H9 (cell line): Measurements from ENCODE around the gene ADSS2. TPM values are rescaled to one million over a fixed set of nuclear protein-coding genes. Genes with fewer than 3 reads are reported as not detected.

Experiments used
- DNase-seq: peaks from one replicate; pipeline ENCODE4 v3.0.0-alpha.2; 2017
- H2AFZ ChIP-seq: one replicate; pipeline ENCODE4 v1.6.1; 2013; ENCODE audit warnings: mild to moderate bottlenecking, low read length, control low read depth, moderate library complexity
- H2AK5ac ChIP-seq: 2 replicates; pipeline ENCODE4 v1.6.1; 2013; ENCODE audit warnings: low read length, control low read depth, mixed read lengths; ENCODE audit not compliant: insufficient read length
- H2BK120ac ChIP-seq: one replicate; pipeline ENCODE4 v1.6.1; 2013; ENCODE audit warnings: low read depth, mild to moderate bottlenecking, low read length, control low read depth, inconsistent platforms; ENCODE audit not compliant: poor library complexity, severe bottlenecking
- H2BK12ac ChIP-seq: 2 replicates; pipeline ENCODE4 v1.6.1; 2013; ENCODE audit warnings: low read length, control low read depth, mixed read lengths, low read depth; ENCODE audit not compliant: insufficient read length
- H2BK15ac ChIP-seq: 2 replicates; pipeline ENCODE4 v1.6.1; 2013; ENCODE audit warnings: low read depth, low read length, control low read depth
- H2BK20ac ChIP-seq: one replicate; pipeline ENCODE4 v1.6.1; 2013; ENCODE audit warnings: low read depth, mild to moderate bottlenecking, low read length, control low read depth, inconsistent platforms; ENCODE audit not compliant: poor library complexity, severe bottlenecking
- H2BK5ac ChIP-seq: 2 replicates; pipeline ENCODE4 v1.6.1; 2013; ENCODE audit warnings: low read length, control low read depth, mixed read lengths; ENCODE audit not compliant: insufficient read length
- H3K14ac ChIP-seq: 2 replicates; pipeline ENCODE4 v1.6.1; 2013; ENCODE audit warnings: low read length, control low read depth; ENCODE audit not compliant: insufficient read depth
- H3K18ac ChIP-seq: 2 replicates; pipeline ENCODE4 v1.6.1; 2013; ENCODE audit warnings: low read depth, mild to moderate bottlenecking, mixed read lengths, low read length, control low read depth; ENCODE audit not compliant: insufficient read length
- H3K23ac ChIP-seq: 2 replicates; pipeline ENCODE4 v1.6.1; 2013; ENCODE audit warnings: low read length, control low read depth, mixed read lengths, low read depth; ENCODE audit not compliant: insufficient read length
- H3K23me2 ChIP-seq: 2 replicates; pipeline ENCODE4 v1.6.1; 2013; ENCODE audit warnings: low read depth, mild to moderate bottlenecking, mixed read lengths, low read length, control low read depth; ENCODE audit not compliant: insufficient read length, poor library complexity, severe bottlenecking
- H3K27ac ChIP-seq: 2 replicates; pipeline ENCODE4 v1.5.1; 2013; ENCODE audit warnings: low read length, control low read depth, mixed read lengths, low read depth; ENCODE audit not compliant: insufficient read length
- H3K27me3 ChIP-seq: 2 replicates; pipeline ENCODE4 v1.6.1; 2013; ENCODE audit warnings: low read length, control low read depth, inconsistent platforms; ENCODE audit not compliant: insufficient read depth
- H3K4ac ChIP-seq: 2 replicates; pipeline ENCODE4 v1.6.1; 2013; ENCODE audit warnings: low read depth, mild to moderate bottlenecking, control low read depth, inconsistent platforms, low read length, moderate library complexity
- H3K4me1 ChIP-seq: 2 replicates; pipeline ENCODE4 v1.6.1; 2013; ENCODE audit warnings: low read length, control low read depth, inconsistent platforms; ENCODE audit not compliant: insufficient read depth
- H3K4me2 ChIP-seq: 2 replicates; pipeline ENCODE4 v1.6.1; 2013; ENCODE audit warnings: low read length, control low read depth, mixed read lengths; ENCODE audit not compliant: insufficient read length, insufficient read depth
- H3K56ac ChIP-seq: 2 replicates; pipeline ENCODE4 v1.6.1; 2013; ENCODE audit warnings: low read depth, mild to moderate bottlenecking, mixed read lengths, low read length, control low read depth; ENCODE audit not compliant: insufficient read length
- H3K79me1 ChIP-seq: 2 replicates; pipeline ENCODE4 v1.6.1; 2013; ENCODE audit warnings: low read depth, mild to moderate bottlenecking, moderate library complexity, low read length, control low read depth, inconsistent platforms; ENCODE audit not compliant: insufficient read depth, poor library complexity, severe bottlenecking
- H3K79me2 ChIP-seq: 2 replicates; pipeline ENCODE4 v1.6.1; 2013; ENCODE audit warnings: low read length, control low read depth, inconsistent platforms; ENCODE audit not compliant: insufficient read depth
- H3K9ac ChIP-seq: 2 replicates; pipeline ENCODE4 v1.6.1; 2013; ENCODE audit warnings: low read length, control low read depth, mixed read lengths; ENCODE audit not compliant: insufficient read length; ENCODE audit errors: extremely low read depth
- H3K9me3 ChIP-seq: one replicate; pipeline ENCODE4 v1.6.1; 2013; ENCODE audit warnings: low read depth, low read length, inconsistent platforms; ENCODE audit not compliant: control insufficient read depth
- H3T11ph ChIP-seq: one replicate; pipeline ENCODE4 v1.6.1; 2013; ENCODE audit warnings: mild to moderate bottlenecking, low read length, control low read depth, inconsistent platforms
- H4K20me1 ChIP-seq: one replicate; pipeline ENCODE4 v1.6.1; 2013; ENCODE audit not compliant: control insufficient read depth, insufficient read length, insufficient read depth
- H4K5ac ChIP-seq: 2 replicates; pipeline ENCODE4 v1.6.1; 2013; ENCODE audit warnings: low read depth, mild to moderate bottlenecking, mixed read lengths, low read length, control low read depth; ENCODE audit not compliant: insufficient read length
- H4K8ac ChIP-seq: replicated peaks from 2 replicates; pipeline ENCODE4 v1.6.1; 2013; ENCODE audit warnings: low read length, control low read depth, mixed read lengths, low read depth; ENCODE audit not compliant: insufficient read length
- H4K91ac ChIP-seq: 2 replicates; pipeline ENCODE4 v1.6.1; 2013; ENCODE audit warnings: low read depth, mild to moderate bottlenecking, moderate library complexity, mixed read lengths, low read length, control low read depth; ENCODE audit not compliant: insufficient read length
- H3K27ac Mint-ChIP-seq, 3 experiments: 2 replicates in 2 of 3; 3 replicates in 1 of 3; pipeline ENCODE4 v1.8.0; 2020 to 2021; ENCODE audit warnings: mixed read lengths in 3 of 3, mild to moderate bottlenecking in 1 of 3, moderate library complexity in 1 of 3
- H3K27me3 Mint-ChIP-seq: 2 replicates; pipeline ENCODE4 v1.8.0; 2021; ENCODE audit warnings: low read depth, mild to moderate bottlenecking, moderate library complexity, mixed read lengths
- H3K36me3 Mint-ChIP-seq, 3 experiments: 2 replicates in 2 of 3; 3 replicates in 1 of 3; pipeline ENCODE4 v1.8.0; 2020 to 2021; ENCODE audit warnings: low read depth in 3 of 3, mixed read lengths in 3 of 3; ENCODE audit not compliant: insufficient read depth in 1 of 3
- H3K4me1 Mint-ChIP-seq, 2 experiments: 2 replicates each; pipeline ENCODE4 v1.8.0; 2020; ENCODE audit warnings: mixed read lengths in 2 of 2
- H3K4me3 Mint-ChIP-seq, 2 experiments: 2 replicates in 1 of 2; 3 replicates in 1 of 2; pipeline ENCODE4 v1.8.0; 2020 to 2021; ENCODE audit warnings: mild to moderate bottlenecking in 2 of 2, mixed read lengths in 2 of 2, moderate library complexity in 1 of 2
- H3K9me3 Mint-ChIP-seq, 2 experiments: 2 replicates in 1 of 2; 3 replicates in 1 of 2; pipeline ENCODE4 v1.8.0; 2020; ENCODE audit warnings: mild to moderate bottlenecking in 2 of 2, mixed read lengths in 2 of 2, moderate library complexity in 1 of 2
- CTCF ChIP-seq: fragments of 200-600 bp; sonication (generic); conservative IDR thresholded peaks from 3 replicates; pipeline ENCODE4 v1.8.0; 2021; ENCODE audit warnings: antibody characterized with exemption, mild to moderate bottlenecking
- WGBS: extraction: QIAGEN DNeasy Blood & Tissue Kit; methylation state at CpG from one replicate; pipeline ENCODE4 v1.1.7; 2013; ENCODE audit warnings: missing lambda C conversion rate, low lambda C conversion rate, mixed read lengths; ENCODE audit not compliant: insufficient read length; ENCODE audit errors: extremely low coverage; 5-methylcytosine and 5-hydroxymethylcytosine counted together
- total RNA-seq: library from RNA; stranded (reverse); gene quantifications from 2 replicates; pipeline ENCODE4 v1.2.1, GENCODE V29; 2021

ADSS2 gene
- total RNA-seq, 1 experiment from 2014 or later: 65.4 TPM

DNA sequence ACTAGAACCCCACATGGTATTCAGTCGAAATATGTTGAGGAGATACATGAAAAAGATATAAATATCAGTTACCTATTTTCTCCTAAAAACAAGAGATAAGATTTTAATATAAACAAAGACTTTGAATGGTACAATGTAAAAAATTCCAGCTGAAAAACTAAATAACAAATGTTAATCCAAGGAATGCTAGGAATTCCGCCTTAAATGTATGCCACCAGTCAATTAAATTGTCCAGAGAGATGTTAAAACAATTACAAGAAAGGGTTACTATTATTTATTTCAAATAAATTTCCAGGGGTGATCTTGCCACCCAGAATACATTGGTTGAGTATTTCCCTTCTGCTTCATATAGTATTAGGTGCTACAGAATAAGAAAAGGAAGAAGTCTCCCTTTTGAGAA, 4.2 kb downstream of the ADSS2 start:
- Histone ChIP-seq H2BK5ac (no peak overlapping the region), H3K27ac (no peak overlapping the region), H4K5ac (no peak overlapping the region), H3K4me2 (no peak overlapping the region), H2BK12ac (no peak overlapping the region), H2BK20ac (no peak overlapping the region), H3K79me2 (peaks cover 37% of the 10 kb centered on the region; the same call in 1 of the 2 replicates), H3K4me1 (peaks cover 13% of the 10 kb centered on the region; the same call in 1 of the 2 replicates), H3K27me3 (no peaks in the 10 kb centered on the region), H4K20me1 (no peaks in the 10 kb centered on the region), H3K9me3 (no peaks in the 10 kb centered on the region), H3K9ac (no peak overlapping the region), H4K8ac (no peak overlapping the region), H2AK5ac (no peak overlapping the region), H2BK15ac (no peak overlapping the region), H2BK120ac (no peak overlapping the region), H3K23me2 (peaks cover 12% of the 10 kb centered on the region), H3K18ac (no peak overlapping the region), H4K91ac (no peak overlapping the region), H3K14ac (no peak overlapping the region), H3K56ac (no peak overlapping the region), H2AFZ (no peak overlapping the region), H3K23ac (no peak overlapping the region), H3K4ac (no peak overlapping the region), H3K79me1 (peaks cover 8% of the 10 kb centered on the region), H3T11ph (no peak overlapping the region)
- no peak for TF ChIP-seq CTCF
- H3K36me3 Mint-ChIP-seq: peaks cover 5 to 19% (median 12%) of the 10 kb centered on the region in 3 experiments; a peak in 6 of 7 replicates
- peaks cover 62 to 63% of the 10 kb centered on the region in 2 experiments for H3K4me1 Mint-ChIP-seq
- H3K9me3 Mint-ChIP-seq: no peaks in the 10 kb centered on the region; a peak in 2 of 5 replicates
- H3K27ac Mint-ChIP-seq: peak overlapping the region in 2 of 3 experiments; percentile 92; a peak in 4 of 7 replicates
- no peaks in the 10 kb centered on the region for H3K27me3 Mint-ChIP-seq
- WGBS: no CpG with 5 or more reads among the region's 2 CpGs
- H3K4me3 Mint-ChIP-seq: peak overlapping the region in 1 of 2 experiments; percentile 4; a peak in 2 of 5 replicates
- DNase-seq: no peak
